PC-9 (cell line): ENCODE results near the gene GRID2.
"Not testable (repeated sequence)": the region's sequence is repeated elsewhere in the genome, so short reads cannot be mapped to it uniquely, and the experiment has no call there.

Experiments used
- CTCF ChIP-seq: fragments of 200-600 bp; sonication (generic); conservative IDR thresholded peaks from 2 replicates; pipeline ENCODE4 v1.6.1; 2017; ENCODE audit warnings: mixed run types, antibody characterized with exemption, mild to moderate bottlenecking, moderate library complexity
- EZH2 ChIP-seq: fragments of 200-600 bp; sonication (generic); IDR thresholded peaks from 2 replicates; pipeline ENCODE4 v1.8.0; 2017; ENCODE audit warnings: antibody characterized with exemption, low read depth

GRCh38 chr4:92438722-92439121 is 135.0 kb downstream of the GRID2 start:
- not testable (repeated sequence) for TF ChIP-seq CTCF, EZH2
